ENCODE data around the gene COL5A2. TPM values are rescaled to one million over a fixed set of nuclear protein-coding genes. Genes with fewer than 3 reads are reported as not detected.

Gene COL5A2
- total RNA-seq, 1 donor from 2014 or later = 7.4 TPM

DNA sequence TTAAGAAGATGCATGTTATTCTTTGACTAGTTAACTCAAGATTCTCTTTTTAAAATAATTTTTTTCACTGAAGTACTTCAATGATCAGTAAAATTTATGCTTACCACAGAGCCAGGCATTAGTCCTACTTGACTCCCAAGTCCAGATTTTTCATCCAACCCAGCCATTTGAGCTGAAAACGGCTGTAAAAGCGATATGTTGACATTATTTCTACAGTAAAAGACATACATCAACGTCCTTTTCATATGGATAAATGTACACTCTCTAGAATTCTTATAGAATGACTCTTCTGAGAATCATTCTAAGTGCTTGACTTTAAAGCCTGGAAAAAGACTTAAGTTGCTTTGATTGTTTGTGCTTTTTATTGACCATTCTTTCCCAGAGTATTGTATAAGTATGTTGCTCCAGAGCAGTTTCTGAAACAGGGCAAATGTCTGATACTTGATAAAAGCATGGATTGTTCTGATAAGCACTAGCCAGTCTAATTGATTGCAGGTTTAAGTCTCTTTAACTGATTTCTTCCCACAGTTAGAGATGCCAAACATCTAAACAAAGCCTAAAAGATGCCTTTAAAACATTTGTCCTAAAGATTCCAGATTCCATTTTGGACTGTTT, 90.9 kb downstream of the COL5A2 start:
- no peaks in the 10 kb centered on the region for H3K36me3 ChIP-seq (ENCODE audit: control insufficient read depth, insufficient read depth, low read length)
- no peaks in the 10 kb centered on the region for H3K27me3 ChIP-seq (ENCODE audit: control insufficient read depth, insufficient read depth, low read length)
- TF ChIP-seq, protein P1, sequence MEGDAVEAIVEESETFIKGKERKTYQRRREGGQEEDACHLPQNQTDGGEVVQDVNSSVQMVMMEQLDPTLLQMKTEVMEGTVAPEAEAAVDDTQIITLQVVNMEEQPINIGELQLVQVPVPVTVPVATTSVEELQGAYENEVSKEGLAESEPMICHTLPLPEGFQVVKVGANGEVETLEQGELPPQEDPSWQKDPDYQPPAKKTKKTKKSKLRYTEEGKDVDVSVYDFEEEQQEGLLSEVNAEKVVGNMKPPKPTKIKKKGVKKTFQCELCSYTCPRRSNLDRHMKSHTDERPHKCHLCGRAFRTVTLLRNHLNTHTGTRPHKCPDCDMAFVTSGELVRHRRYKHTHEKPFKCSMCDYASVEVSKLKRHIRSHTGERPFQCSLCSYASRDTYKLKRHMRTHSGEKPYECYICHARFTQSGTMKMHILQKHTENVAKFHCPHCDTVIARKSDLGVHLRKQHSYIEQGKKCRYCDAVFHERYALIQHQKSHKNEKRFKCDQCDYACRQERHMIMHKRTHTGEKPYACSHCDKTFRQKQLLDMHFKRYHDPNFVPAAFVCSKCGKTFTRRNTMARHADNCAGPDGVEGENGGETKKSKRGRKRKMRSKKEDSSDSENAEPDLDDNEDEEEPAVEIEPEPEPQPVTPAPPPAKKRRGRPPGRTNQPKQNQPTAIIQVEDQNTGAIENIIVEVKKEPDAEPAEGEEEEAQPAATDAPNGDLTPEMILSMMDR (IDR thresholded peaks at IDR 0.05; ENCODE audit: insufficient read depth, low read length, severe bottlenecking) = no peak
- FAIRE-seq (no peak), DNase-seq (ENCODE audit: low read depth) (no peak)
- H3K4me3 ChIP-seq (ENCODE audit: low read depth, low read length) = no peak overlapping the region

DNA sequence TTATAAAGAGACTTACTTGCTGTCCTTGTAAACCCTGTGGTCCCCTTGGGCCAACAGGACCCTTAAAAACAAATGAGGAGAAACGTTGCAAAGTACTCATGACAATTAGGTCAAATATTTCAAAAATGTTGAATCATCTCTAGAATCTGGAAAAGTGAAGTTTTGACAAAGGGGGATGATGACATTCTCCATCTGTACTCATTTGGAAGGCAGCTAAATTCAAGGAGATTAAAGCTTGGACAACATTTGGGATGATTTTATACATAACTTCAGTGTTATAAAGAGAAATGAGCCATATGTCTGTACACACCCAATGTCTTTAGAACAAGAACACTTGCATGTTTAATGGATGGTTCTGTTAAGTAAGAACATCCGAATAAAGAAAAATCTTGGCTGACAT, 92.9 kb downstream of the COL5A2 start:
- FAIRE-seq = no peak
- TF ChIP-seq, protein P1 (IDR thresholded peaks at IDR 0.05; ENCODE audit: insufficient read depth, low read length, severe bottlenecking) = no peak
- Histone ChIP-seq H3K27me3 (ENCODE audit: control insufficient read depth, insufficient read depth, low read length) (no peaks in the 10 kb centered on the region), H3K4me3 (ENCODE audit: low read depth, low read length) (no peak overlapping the region), H3K36me3 (ENCODE audit: control insufficient read depth, insufficient read depth, low read length) (no peaks in the 10 kb centered on the region)
- no peak for DNase-seq (ENCODE audit: low read depth)

DNA sequence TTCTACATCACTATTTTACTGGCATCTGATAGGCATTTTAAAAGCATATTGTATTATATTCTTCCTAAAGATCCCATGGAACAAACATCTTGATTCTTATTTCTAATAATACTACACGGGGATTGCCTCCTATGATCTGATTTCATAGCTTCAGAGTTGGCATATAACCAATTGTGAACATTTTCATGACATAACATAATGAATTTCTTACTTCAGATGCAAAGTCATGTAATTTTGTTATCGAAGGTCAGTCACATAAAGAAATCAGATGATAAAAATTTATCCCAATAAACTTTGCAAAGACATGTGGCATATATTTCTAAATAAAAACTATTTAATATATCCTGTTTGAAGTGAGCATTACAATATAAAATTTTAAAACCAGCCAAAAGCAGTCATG, 93.3 kb downstream of the COL5A2 start:
- TF ChIP-seq, protein P1 (IDR thresholded peaks at IDR 0.05; ENCODE audit: insufficient read depth, low read length, severe bottlenecking) = no peak
- no peak overlapping the region for H3K4me3 ChIP-seq (ENCODE audit: low read depth, low read length)
- DNase-seq (ENCODE audit: low read depth) = no peak
- no peaks in the 10 kb centered on the region for H3K36me3 ChIP-seq (ENCODE audit: control insufficient read depth, insufficient read depth, low read length)
- FAIRE-seq = no peak
- H3K27me3 ChIP-seq (ENCODE audit: control insufficient read depth, insufficient read depth, low read length) = no peaks in the 10 kb centered on the region

DNA sequence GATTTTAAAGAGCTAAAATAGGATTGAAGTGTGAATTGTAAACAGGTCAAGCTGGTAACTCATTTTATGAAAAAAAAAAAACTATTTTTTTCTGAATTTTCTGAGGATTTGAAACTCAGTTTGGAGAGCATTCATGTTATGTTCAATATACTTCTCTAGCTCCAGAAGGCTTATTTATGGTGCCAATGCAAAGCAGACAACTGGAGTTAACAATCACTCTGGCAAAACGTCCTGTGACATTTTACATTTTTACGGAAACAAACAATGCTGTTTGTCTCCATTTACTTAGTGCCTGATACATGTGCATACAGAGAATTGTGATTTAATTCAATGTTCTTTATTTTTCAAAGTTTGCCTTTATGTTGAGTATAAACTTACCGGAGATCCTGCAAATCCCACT, 96.0 kb downstream of the COL5A2 start:
- FAIRE-seq = no peak
- DNase-seq (ENCODE audit: low read depth) = no peak
- H3K27me3 ChIP-seq (ENCODE audit: control insufficient read depth, insufficient read depth, low read length) = no peaks in the 10 kb centered on the region
- H3K4me3 ChIP-seq (ENCODE audit: low read depth, low read length) = no peak overlapping the region
- TF ChIP-seq, protein P1 (IDR thresholded peaks at IDR 0.05; ENCODE audit: insufficient read depth, low read length, severe bottlenecking) = no peak
- no peaks in the 10 kb centered on the region for H3K36me3 ChIP-seq (ENCODE audit: control insufficient read depth, insufficient read depth, low read length)

DNA sequence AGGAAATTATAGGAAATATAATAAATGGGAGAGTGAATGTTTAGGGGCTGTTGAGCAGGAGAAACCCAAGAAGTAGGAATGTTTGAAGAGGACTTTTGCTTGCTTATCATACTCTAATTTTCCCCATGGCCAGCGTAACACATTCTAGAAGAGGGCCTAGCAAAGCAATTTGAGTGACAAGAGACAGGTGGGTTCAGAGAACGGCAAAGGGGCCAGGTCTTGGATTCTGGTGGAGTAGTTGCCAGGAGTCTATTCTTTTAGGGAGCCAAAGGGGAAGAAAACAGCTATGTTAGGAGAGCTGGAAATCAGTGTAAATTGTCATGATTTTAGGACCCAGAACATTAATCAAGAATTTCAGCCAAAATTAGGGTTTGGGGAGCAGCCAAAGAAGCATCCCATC, 96.5 kb downstream of the COL5A2 start:
- Histone ChIP-seq H3K27me3 (ENCODE audit: control insufficient read depth, insufficient read depth, low read length) (no peaks in the 10 kb centered on the region), H3K4me3 (ENCODE audit: low read depth, low read length) (no peak overlapping the region), H3K36me3 (ENCODE audit: control insufficient read depth, insufficient read depth, low read length) (no peaks in the 10 kb centered on the region)
- DNase-seq (ENCODE audit: low read depth) = no peak
- FAIRE-seq = no peak
- TF ChIP-seq, protein P1 (IDR thresholded peaks at IDR 0.05; ENCODE audit: insufficient read depth, low read length, severe bottlenecking) = no peak

DNA sequence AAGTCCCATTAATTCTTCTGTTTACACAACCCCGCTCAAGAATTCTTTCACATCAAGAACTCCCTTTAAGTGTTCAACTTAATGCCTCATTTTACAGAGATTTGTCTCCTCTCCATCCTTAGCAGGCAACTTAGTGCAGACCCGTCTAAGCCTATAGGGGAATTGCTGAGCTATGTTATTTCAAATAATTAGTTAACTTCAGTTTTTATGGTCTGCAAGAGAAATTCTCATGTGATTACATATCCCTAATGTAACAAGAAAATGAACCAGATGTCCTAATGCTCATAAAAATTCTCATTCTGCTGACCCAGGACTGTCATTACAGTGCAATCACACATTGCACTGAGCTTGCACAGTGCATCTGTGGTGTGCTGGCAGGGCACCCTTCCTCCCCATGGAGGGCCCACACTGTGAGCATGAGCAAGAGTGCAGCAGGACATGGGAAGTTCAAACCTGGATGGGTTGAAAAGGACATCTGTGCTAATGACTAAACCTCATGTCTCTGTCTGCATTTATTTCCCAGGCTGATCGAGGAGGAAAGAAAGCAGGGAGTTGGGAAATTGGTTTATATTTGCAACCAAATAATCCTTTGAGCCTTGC, 97.1 kb downstream of the COL5A2 start:
- Histone ChIP-seq H3K4me3 (ENCODE audit: low read depth, low read length) (no peak overlapping the region), H3K36me3 (ENCODE audit: control insufficient read depth, insufficient read depth, low read length) (no peaks in the 10 kb centered on the region), H3K27me3 (ENCODE audit: control insufficient read depth, insufficient read depth, low read length) (no peaks in the 10 kb centered on the region)
- no peak for FAIRE-seq
- DNase-seq (ENCODE audit: low read depth) = no peak
- TF ChIP-seq, protein P1 (IDR thresholded peaks at IDR 0.05; ENCODE audit: insufficient read depth, low read length, severe bottlenecking) = no peak
